Mesenchymal stem cell (in vitro differentiated cells and primary cell): ENCODE results near the gene SYNJ1.
"Not testable (repeated sequence)": the region's sequence is repeated elsewhere in the genome, so short reads cannot be mapped to it uniquely, and the experiment has no call there.

Experiments used
- DNase-seq: peaks from one replicate; pipeline ENCODE4 v3.0.0-alpha.2; 2013
- H2AFZ ChIP-seq: one replicate; pipeline ENCODE4 v1.6.1; 2013; ENCODE audit warnings: low read depth, mild to moderate bottlenecking, control low read depth, inconsistent platforms, low read length, moderate library complexity
- H2AK5ac ChIP-seq: 2 replicates; pipeline ENCODE4 v1.6.1; 2013; ENCODE audit warnings: low read length, moderate library complexity, mild to moderate bottlenecking, inconsistent platforms; ENCODE audit not compliant: severe bottlenecking
- H2BK120ac ChIP-seq: one replicate; pipeline ENCODE4 v1.6.1; 2013; ENCODE audit warnings: low read depth, mild to moderate bottlenecking, inconsistent platforms, low read length, moderate library complexity
- H2BK12ac ChIP-seq, 2 experiments: one replicate each; pipeline ENCODE4 v1.6.1; 2013; ENCODE audit warnings: inconsistent platforms in 2 of 2, low read length in 2 of 2, mild to moderate bottlenecking in 2 of 2, moderate library complexity in 2 of 2, control low read depth in 1 of 2
- H2BK15ac ChIP-seq: one replicate; pipeline ENCODE4 v1.6.1; 2013; ENCODE audit warnings: mild to moderate bottlenecking, low read depth, inconsistent platforms; ENCODE audit not compliant: poor library complexity, severe bottlenecking
- H2BK5ac ChIP-seq: 2 replicates; pipeline ENCODE4 v1.6.1; 2013; ENCODE audit warnings: low read depth, mild to moderate bottlenecking, low read length, control low read depth, inconsistent platforms; ENCODE audit not compliant: poor library complexity, severe bottlenecking
- H3K14ac ChIP-seq, 2 experiments: one replicate each; pipeline ENCODE4 v1.6.1; 2013; ENCODE audit warnings: inconsistent platforms in 2 of 2, low read length in 2 of 2, control low read depth in 1 of 2, mild to moderate bottlenecking in 1 of 2, moderate library complexity in 1 of 2
- H3K18ac ChIP-seq, 2 experiments: one replicate each; pipeline ENCODE4 v1.6.1; 2013; ENCODE audit warnings: inconsistent platforms in 2 of 2, low read length in 2 of 2, control low read depth in 1 of 2, low read depth in 1 of 2, mild to moderate bottlenecking in 1 of 2
- H3K23ac ChIP-seq, 2 experiments: one replicate each; pipeline ENCODE4 v1.6.1; 2013; ENCODE audit warnings: inconsistent platforms in 2 of 2, low read length in 2 of 2, mild to moderate bottlenecking in 2 of 2, moderate library complexity in 2 of 2, control low read depth in 1 of 2
- H3K27ac ChIP-seq: 2 replicates; pipeline ENCODE4 v1.5.1; 2013; ENCODE audit warnings: mild to moderate bottlenecking, moderate library complexity, low read length, control low read depth, inconsistent platforms; ENCODE audit not compliant: poor library complexity, severe bottlenecking
- H3K27me3 ChIP-seq, 2 experiments: 2 replicates each; pipeline versions ENCODE4 v1.6.1 to v1.7.0; 2013; ENCODE audit warnings: low read length in 2 of 2, mild to moderate bottlenecking in 2 of 2, moderate library complexity in 2 of 2, control low read depth in 1 of 2, inconsistent platforms in 1 of 2; ENCODE audit not compliant: control insufficient read depth in 1 of 2, insufficient read depth in 1 of 2
- H3K36me3 ChIP-seq, 2 experiments: 2 replicates each; pipeline versions ENCODE4 v1.6.1 to v1.7.0; 2013; ENCODE audit warnings: low read length in 2 of 2, control low read depth in 1 of 2, inconsistent platforms in 1 of 2, low read depth in 1 of 2, mild to moderate bottlenecking in 1 of 2; ENCODE audit not compliant: insufficient read depth in 2 of 2, control insufficient read depth in 1 of 2
- H3K4ac ChIP-seq, 2 experiments: one replicate each; pipeline ENCODE4 v1.6.1; 2013; ENCODE audit warnings: inconsistent platforms in 2 of 2, low read length in 2 of 2, mild to moderate bottlenecking in 2 of 2, moderate library complexity in 2 of 2, control low read depth in 1 of 2, low read depth in 1 of 2
- H3K4me1 ChIP-seq: 2 replicates; pipeline ENCODE4 v1.6.1; 2013; ENCODE audit warnings: low read depth, low read length, control low read depth; ENCODE audit not compliant: control insufficient read depth, insufficient read depth
- H3K4me2 ChIP-seq: 2 replicates; pipeline ENCODE4 v1.6.1; 2013; ENCODE audit warnings: low read length, mild to moderate bottlenecking, inconsistent platforms; ENCODE audit not compliant: poor library complexity, severe bottlenecking
- H3K4me3 ChIP-seq, 2 experiments: 2 replicates each; pipeline versions ENCODE4 v1.5.1 to v1.7.0; 2013; ENCODE audit warnings: low read length in 2 of 2, mild to moderate bottlenecking in 2 of 2, control low read depth in 1 of 2, low read depth in 1 of 2; ENCODE audit not compliant: insufficient read depth in 1 of 2
- H3K79me1 ChIP-seq: replicated peaks from 2 replicates; pipeline ENCODE4 v1.6.1; 2013; ENCODE audit warnings: mild to moderate bottlenecking, control low read depth, low read length, inconsistent platforms; ENCODE audit not compliant: poor library complexity, severe bottlenecking
- H3K9ac ChIP-seq: 2 replicates; pipeline ENCODE4 v1.7.0; 2013; ENCODE audit warnings: mild to moderate bottlenecking, low read length, moderate library complexity
- H3K9me3 ChIP-seq: 2 replicates; pipeline ENCODE4 v1.7.0; 2013; ENCODE audit warnings: mild to moderate bottlenecking, low read length; ENCODE audit not compliant: control insufficient read depth
- H4K8ac ChIP-seq: one replicate; pipeline ENCODE4 v1.6.1; 2013; ENCODE audit warnings: inconsistent platforms, mild to moderate bottlenecking, low read length, moderate library complexity
- H4K91ac ChIP-seq: one replicate; pipeline ENCODE4 v1.6.1; 2013; ENCODE audit warnings: mild to moderate bottlenecking, low read length, inconsistent platforms
- WGBS: methylation state at CpG from one replicate; pipeline ENCODE4 v1.1.7; 2013; ENCODE audit warnings: mixed read lengths; 5-methylcytosine and 5-hydroxymethylcytosine counted together

Gene SYNJ1

GRCh38 chr21:32661026-32661782, 66.6 kb downstream of the SYNJ1 start:
- H3K27ac ChIP-seq, H4K91ac ChIP-seq, H2BK5ac ChIP-seq, H3K18ac ChIP-seq, H2BK15ac ChIP-seq, H3K27me3 ChIP-seq, H2BK120ac ChIP-seq, H3K79me1 ChIP-seq, H3K23ac ChIP-seq, H3K4me2 ChIP-seq, H4K8ac ChIP-seq, H3K4me1 ChIP-seq, H3K14ac ChIP-seq, DNase-seq, H3K9ac ChIP-seq, H2AK5ac ChIP-seq, H3K4me3 ChIP-seq, H2AFZ ChIP-seq, H2BK12ac ChIP-seq, H3K4ac ChIP-seq: not testable (repeated sequence)
- H3K9me3 ChIP-seq = peaks cover 14% of the 10 kb centered on the region
- 99% methylated on average over 13 of the region's 13 CpGs for WGBS
- H3K36me3 ChIP-seq = peaks cover 25 to 62% of the 10 kb centered on the region in 2 experiments

DNA sequence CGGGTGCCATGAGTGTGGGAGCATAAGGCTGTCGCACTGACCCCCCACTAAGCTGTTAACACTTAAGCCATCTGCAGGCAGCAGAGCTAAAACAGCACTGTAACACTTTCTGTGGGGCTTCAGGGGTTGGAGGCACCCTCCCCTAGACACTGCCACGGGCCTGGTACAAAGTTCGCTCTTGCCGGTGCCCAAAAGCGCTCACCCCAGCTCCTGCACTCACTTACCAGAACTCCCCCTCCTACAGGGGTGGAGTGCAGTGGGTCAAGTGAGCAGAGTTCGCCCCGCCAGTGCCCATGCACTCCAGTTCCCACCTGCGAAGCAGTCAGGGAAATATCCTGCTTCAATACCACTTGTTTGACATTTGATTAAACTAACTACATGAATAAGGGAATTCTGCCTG, 69.3 kb downstream of the SYNJ1 start:
- DNase-seq = no peak
- Histone ChIP-seq H4K91ac (no peak overlapping the region), H3K23ac (no peak overlapping the region)

DNA sequence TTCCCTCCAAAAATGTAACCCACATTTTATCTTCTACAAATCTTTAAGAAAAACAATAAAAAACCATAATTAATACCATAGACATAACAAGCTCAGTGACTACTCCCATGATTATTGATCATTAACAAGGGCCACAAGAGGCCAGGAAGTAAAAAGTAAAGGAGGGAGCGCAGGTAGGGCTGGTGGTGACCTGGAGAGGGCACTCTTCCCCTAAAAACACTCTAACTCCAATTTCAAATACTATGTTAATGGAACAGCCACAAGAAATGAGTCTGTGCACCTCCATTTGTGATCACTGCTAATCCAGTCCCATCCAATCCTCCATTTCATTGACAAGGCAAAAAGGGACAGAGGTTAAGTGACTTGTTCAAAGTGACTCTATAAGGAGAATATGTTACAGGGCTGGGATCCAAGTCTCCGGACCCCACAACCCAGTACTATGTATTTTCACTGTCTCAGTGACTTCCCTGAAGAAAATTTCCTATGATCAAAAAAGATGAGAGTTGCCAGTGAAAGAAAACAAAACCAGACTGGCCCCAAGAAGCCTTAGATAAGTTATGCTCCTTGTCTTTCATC, 74.4 kb downstream of the SYNJ1 start:
- no peaks in the 10 kb centered on the region for H3K4me1 ChIP-seq

More for the DNA sequence above, 69.3 kb downstream of the SYNJ1 start:
- Histone ChIP-seq H2BK5ac (no peak overlapping the region), H3K27me3 (no peaks in the 10 kb centered on the region), H3K4me1 (no peaks in the 10 kb centered on the region), H3K27ac (no peak overlapping the region), H4K8ac (no peak overlapping the region), H2AFZ (no peak overlapping the region), H3K18ac (no peak overlapping the region), H2BK12ac (no peak overlapping the region), H2BK120ac (no peak overlapping the region), H3K4ac (no peak overlapping the region), H3K14ac (no peak overlapping the region), H3K79me1 (no peaks in the 10 kb centered on the region), H3K4me2 (no peak overlapping the region), H3K9ac (no peak overlapping the region), H3K9me3 (no peaks in the 10 kb centered on the region), H2AK5ac (no peak overlapping the region), H3K4me3 (no peak overlapping the region), H3K36me3 (peaks cover 24 to 45% of the 10 kb centered on the region in 2 experiments), H2BK15ac (no peak overlapping the region)
- 85% methylated on average over 6 of the region's 9 CpGs for WGBS

DNA sequence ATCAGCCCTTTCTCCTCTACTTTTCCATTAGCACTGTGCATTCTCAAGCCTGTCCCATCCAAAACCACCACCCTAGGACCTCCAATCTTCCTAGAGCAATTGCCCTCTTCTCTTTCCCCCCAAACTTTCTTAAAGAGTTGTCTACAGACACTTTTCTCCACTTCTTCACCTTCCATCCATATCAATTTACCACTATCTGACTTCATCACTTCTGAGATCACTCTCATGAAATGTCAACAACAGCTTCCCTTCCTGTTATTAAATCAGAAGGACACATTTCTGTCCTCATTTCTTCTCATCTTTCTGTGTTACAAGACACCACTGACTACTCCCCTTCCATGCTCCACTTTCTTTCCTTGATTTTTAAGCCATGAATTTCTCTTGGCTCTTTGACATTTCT, 79.6 kb downstream of the SYNJ1 start:
- H3K4me3 ChIP-seq = no peak overlapping the region
- no peak overlapping the region for H3K4me2 ChIP-seq
- no peak overlapping the region for H4K91ac ChIP-seq
- no peak overlapping the region for H2AFZ ChIP-seq
- H3K14ac ChIP-seq = no peak overlapping the region
- H2BK15ac ChIP-seq = no peak overlapping the region
- no peak overlapping the region for H3K18ac ChIP-seq
- no peaks in the 10 kb centered on the region for H3K4me1 ChIP-seq
- H3K36me3 ChIP-seq = peaks cover 9 to 61% of the 10 kb centered on the region in 2 experiments
- H2BK12ac ChIP-seq = no peak overlapping the region
- H3K9me3 ChIP-seq = no peaks in the 10 kb centered on the region
- H3K9ac ChIP-seq = no peak overlapping the region
- H3K27me3 ChIP-seq = no peaks in the 10 kb centered on the region
- H3K79me1 ChIP-seq = no peaks in the 10 kb centered on the region
- H2AK5ac ChIP-seq = no peak overlapping the region
- no peak for DNase-seq
- no peak overlapping the region for H3K23ac ChIP-seq
- H2BK5ac ChIP-seq = no peak overlapping the region
- no peak overlapping the region for H3K4ac ChIP-seq
- H4K8ac ChIP-seq = no peak overlapping the region
- H3K27ac ChIP-seq = no peak overlapping the region
- no peak overlapping the region for H2BK120ac ChIP-seq

More for the DNA sequence above, 74.4 kb downstream of the SYNJ1 start:
- H4K91ac ChIP-seq = no peak overlapping the region
- H3K14ac ChIP-seq = no peak overlapping the region
- no peak overlapping the region for H3K23ac ChIP-seq
- H3K9me3 ChIP-seq = no peaks in the 10 kb centered on the region
- no peak overlapping the region for H3K4me3 ChIP-seq
- H3K27me3 ChIP-seq = no peaks in the 10 kb centered on the region
- H3K9ac ChIP-seq = no peak overlapping the region
- H2AK5ac ChIP-seq = no peak overlapping the region
- H3K79me1 ChIP-seq = no peaks in the 10 kb centered on the region
- H3K27ac ChIP-seq = no peak overlapping the region
- no peak overlapping the region for H3K18ac ChIP-seq
- no peak overlapping the region for H2AFZ ChIP-seq
- 100% methylated on average over 1 of the region's 2 CpGs for WGBS
- H2BK15ac ChIP-seq = no peak overlapping the region
- H2BK120ac ChIP-seq = no peak overlapping the region
- no peak overlapping the region for H3K4ac ChIP-seq
- H3K36me3 ChIP-seq = peaks cover 5 to 53% of the 10 kb centered on the region in 2 experiments
- no peak overlapping the region for H2BK12ac ChIP-seq
- no peak overlapping the region for H3K4me2 ChIP-seq
- H4K8ac ChIP-seq = no peak overlapping the region
- peak; percentile 29 for DNase-seq
- H2BK5ac ChIP-seq = no peak overlapping the region
